ENCODE measurements around the gene TMEM14A. TPM values are rescaled to one million over a fixed set of nuclear protein-coding genes. Genes with fewer than 3 reads are reported as not detected.
"Not testable (repeated sequence)": the region's sequence is repeated elsewhere in the genome, so short reads cannot be mapped to it uniquely, and the experiment has no call there.

The TMEM14A gene
- total RNA-seq, 1 donor from 2014 or later: 102 TPM

DNA sequence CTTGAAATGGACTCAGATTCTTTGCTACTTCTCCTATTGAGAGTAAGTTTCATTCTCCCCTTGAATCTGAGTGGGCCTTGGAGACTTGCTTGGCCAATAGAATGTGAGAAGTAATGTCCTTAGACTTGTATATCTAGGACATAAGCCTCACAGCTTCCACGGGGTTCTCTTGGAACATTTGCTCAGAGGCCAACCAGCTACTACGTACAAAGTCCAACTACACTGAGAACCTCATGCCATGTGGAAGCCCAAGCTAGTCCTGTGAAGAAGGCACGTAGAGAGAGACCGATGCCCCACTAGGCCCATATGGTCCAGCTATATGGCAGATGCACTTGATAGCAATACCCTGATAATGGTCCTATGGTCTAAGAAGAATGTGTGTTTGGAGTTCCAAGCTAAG lies 22.9 kb downstream of the TMEM14A start:
- FAIRE-seq: no peak
- no peak for DNase-seq (ENCODE audit: low spot score in 2 of 2)

DNA sequence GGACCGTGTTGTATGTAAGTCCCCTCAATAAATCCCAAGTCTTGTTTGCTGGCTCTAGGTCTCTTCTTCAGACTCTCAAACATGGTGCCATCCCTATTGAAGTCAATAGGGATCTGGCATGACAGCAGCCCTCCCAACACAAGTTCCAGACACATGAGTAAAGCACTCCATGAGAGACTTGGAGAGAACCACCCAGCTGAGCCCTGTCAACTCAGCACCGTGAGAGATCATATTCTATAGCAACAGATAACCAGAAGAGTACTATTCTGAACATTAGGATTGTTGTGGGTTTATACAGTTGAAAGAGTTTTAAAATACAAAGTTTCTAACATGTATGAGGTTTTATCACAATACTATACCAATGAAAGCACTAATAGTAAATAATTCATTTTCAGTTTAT lies 23.5 kb downstream of the TMEM14A start:
- FAIRE-seq: no peak
- no peak for DNase-seq (ENCODE audit: low spot score in 2 of 2)

DNA sequence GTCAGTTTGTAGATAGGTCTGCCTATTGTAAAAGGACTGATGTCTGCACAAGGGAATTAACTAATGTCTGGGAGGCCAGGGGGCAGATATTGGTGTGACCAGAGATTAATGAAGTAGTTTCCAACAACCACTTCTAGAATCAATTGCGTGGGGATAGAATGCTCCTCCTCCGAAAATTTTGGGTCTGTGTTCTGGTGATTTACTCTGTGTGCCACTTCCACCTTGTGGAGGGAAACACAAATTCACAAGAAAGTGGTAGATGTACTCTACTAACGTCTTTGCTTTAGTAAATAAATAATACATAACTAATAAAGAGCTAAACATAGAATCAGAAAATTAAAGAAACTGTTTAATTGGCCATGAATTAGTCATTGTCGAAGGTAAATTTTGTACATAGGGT lies 25.5 kb downstream of the TMEM14A start:
- FAIRE-seq: no peak
- no peak for DNase-seq (ENCODE audit: low spot score in 2 of 2)

DNA sequence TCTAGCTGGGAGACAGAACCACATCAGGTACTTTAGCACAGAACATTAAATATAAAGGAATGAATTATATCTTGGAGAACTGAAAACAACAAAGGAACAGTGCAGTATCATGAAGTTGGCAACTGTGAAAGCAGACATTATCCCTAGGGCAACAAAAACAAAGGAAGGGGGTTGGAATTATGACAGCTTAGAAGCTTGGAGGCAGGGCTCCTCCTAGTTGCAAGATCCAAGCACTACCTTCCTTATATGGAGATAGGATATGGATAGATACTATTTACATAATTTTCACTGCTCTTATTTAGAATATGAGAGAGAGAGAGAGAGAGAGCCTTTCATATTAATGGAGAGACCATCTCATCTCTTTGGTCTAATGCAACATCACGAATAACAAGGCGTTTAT lies 27.0 kb downstream of the TMEM14A start:
- no peak for FAIRE-seq

DNA sequence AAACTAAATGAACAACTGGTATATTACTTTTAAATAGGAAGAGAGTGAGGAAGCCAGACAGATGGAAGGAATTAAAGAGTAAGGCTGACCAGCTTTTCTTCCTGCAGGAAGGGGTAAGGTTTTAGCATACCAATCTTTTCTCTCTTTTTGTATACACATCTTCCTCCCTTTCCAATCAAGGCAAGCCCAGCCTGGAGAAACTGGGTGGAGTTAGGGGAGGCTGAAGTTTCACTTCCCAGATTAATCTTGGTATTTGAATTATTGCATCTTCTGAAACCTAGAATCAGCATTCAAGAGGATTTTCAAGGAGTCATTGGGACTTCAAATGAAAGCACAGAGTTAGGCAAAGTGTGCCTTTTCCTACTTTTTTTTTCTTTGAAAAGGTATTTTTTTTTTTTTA lies 33.1 kb downstream of the TMEM14A start:
- FAIRE-seq: no peak

More for the DNA sequence above, 27.0 kb downstream of the TMEM14A start:
- no peak for DNase-seq (ENCODE audit: low spot score in 2 of 2)

DNA sequence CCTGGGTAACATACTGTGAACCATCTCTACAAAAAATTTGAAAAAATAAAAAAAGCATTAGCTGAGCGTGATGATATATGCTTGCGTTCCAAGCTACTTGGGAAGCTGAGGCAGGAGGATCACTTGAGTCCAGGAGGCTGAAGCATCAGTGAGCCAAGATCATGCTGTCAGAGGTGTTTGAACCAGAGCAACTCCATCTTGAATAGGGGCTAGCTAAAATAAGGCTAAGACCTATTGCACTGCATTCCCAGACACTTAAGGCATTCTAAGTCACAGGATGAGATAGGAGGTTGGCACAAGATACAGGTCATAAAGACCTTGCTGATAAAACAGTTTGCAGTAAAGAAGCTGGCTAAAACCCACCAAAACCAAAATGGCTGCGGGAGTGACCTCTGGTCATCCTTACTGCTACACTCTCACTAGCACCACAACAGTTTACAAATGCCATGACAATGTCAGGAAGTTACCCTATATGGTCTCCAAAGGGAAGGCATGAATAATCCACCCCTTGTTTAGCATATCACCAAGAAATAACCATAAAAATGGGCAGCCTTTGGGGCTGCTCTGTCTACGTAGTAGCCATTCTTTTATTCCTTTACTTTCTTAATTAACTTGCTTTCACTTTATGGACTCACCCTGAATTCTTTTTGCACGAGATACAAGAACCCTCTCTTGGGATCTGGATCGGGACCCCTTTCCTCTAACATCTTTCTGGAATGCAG lies 34.0 kb downstream of the TMEM14A start:
- not testable (repeated sequence) for FAIRE-seq; DNase-seq (ENCODE audit: low spot score in 2 of 2)

More for the DNA sequence above, 33.1 kb downstream of the TMEM14A start:
- DNase-seq (ENCODE audit: low spot score in 2 of 2): no peak

DNA sequence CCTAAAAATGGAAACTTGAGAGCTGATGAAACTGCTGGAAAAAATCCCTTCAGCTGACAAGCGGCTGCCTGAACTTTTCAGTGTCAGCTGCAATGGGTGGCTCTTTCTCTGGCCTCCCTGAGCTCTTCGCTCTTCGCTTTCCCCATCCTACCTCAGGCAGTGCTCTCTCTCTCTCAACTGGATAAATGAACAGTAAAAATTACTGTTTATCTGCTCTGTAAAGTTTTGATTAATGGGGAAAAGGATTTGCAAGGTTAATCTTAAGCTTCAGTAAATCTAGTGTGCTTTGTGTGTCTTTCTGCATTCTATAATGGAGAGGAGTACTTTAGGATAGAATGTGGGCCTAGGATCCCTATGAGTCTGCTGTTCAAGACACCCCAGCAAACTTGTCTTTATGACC lies 35.1 kb downstream of the TMEM14A start:
- no peak for DNase-seq (ENCODE audit: low spot score in 2 of 2)
- FAIRE-seq: no peak

DNA sequence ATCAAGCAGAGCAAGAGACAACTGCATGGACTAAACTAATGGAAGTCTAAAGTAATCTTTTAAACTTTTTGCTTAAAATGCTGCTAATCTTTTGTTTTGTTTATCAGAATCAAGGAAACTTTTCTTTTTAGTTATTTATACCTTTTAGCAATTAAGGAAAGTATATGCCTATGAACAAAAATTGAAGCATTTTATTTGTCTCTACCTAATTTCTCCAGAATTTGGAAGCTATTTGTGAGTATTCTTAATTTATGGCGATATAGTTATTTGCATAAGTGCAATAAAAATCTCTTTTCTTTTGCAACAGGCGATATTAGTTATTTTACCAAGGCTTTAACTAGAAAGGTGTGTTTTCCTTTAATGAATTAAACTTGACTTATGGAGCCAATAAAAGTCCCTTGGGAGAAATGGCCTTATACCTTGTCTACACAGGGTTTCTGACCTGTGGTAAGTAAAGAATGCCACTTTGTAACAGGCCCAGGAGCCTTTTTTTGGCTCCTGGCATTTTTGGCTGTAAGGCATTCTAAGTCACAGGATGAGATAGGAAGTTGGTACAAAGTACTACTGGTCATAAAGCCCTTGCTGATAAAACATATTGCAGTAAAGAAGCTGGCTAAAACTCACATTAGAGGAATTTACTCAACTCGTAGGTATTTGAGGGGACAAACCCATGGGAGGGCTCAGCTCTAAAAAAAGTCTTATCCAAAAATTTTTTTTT lies 37.2 kb downstream of the TMEM14A start:
- no peak for DNase-seq (ENCODE audit: low spot score in 2 of 2)

DNA sequence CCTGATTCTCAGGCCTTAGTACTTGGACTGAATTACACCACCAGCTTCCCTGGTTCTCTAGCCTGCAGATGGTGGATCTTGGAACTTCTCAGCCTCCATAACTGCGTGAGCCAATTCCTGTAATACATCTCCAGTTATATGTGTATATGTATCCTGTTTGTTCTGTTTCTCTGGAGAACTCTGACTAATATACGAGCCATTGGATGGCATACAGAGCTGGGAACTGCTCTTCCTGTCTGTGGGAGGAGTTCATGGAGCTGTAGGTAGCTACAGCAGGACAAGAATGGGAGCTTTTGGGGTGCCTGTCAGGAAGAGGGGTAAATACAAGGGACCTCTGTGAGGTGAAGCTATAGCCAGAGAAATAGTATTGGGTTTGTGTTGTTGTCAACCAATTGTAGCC lies 41.2 kb downstream of the TMEM14A start:
- DNase-seq (ENCODE audit: low spot score in 2 of 2): no peak
- FAIRE-seq: no peak

More for the DNA sequence above, 37.2 kb downstream of the TMEM14A start:
- FAIRE-seq: no peak

DNA sequence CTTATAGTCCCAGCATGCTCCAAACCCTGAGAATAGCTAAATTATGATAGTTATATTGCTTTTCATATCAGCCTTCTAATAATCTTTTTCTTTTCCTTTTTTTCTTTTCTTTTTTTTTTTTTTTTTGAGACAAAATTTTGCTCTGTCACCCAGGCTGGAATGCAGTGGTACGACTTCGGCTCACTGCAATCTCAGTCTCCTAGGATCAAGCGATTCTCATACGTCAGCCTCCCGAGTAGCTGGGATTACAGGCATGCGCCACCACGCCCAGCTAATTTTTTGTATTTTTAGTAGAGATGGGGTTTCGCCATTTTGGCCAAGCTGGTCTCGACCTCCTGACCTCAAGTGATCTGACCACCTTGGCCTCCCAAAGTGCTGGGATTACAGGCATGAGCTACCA lies 43.8 kb downstream of the TMEM14A start:
- not testable (repeated sequence) for DNase-seq (ENCODE audit: low spot score in 2 of 2); FAIRE-seq

DNA sequence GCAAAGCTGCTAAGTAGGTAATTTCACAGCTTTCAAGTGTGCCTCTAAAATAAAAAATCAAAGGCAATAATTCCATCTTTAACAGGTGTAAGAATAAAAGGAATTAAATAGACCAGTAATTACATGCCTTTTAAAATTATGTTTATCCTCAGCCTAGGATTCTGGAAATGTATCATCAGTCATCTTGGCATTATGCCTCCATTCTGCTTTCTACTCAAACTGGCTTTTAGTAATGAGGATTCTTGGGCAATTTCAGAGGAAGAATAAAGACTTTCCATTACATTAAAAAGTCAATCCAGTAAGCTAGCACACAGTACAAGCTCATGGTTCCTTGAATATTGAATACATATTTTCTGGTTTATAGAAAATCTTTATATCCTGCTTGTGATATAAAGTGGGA lies 47.6 kb downstream of the TMEM14A start:
- no peak for FAIRE-seq
- no peak for DNase-seq (ENCODE audit: low spot score in 2 of 2)

DNA sequence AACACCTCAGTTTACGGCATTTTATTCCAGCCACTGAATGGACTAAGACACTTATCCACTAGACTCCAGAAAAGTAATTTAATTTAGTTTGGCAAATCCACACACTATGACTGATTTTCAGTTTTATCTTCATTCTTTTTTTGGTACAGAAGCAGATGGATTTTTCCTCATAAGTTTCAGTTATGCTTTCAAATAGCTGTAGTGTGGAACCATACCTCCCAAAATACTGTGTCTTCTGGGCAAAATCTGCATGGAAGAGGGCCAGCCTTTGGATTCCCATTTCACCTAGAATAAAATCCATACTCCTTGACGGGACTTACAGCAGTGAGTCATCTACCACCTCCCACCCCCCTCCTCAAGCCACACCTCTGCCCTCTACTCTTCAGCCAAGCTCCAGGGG lies 49.4 kb downstream of the TMEM14A start:
- FAIRE-seq: no peak
- no peak for DNase-seq (ENCODE audit: low spot score in 2 of 2)

DNA sequence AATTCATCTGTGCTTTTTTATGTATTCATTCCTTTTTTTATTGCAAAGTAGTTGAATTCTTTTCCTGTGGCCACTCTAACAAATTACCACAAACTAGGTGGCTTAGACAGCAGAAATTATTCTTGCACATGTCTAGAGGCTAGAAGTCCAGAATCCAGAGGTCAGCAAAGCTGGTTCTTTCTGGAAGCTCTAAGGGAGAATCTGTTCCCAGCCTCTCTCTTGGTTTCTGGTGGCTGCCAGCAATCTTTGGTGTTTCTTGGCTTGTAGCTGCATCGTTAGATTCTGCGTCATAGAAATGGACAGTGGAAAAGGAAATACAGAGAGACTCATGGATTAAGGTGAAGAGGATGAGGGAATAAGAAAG lies 53.1 kb downstream of the TMEM14A start:
- FAIRE-seq: no peak
- DNase-seq (ENCODE audit: low spot score in 2 of 2): no peak

DNA sequence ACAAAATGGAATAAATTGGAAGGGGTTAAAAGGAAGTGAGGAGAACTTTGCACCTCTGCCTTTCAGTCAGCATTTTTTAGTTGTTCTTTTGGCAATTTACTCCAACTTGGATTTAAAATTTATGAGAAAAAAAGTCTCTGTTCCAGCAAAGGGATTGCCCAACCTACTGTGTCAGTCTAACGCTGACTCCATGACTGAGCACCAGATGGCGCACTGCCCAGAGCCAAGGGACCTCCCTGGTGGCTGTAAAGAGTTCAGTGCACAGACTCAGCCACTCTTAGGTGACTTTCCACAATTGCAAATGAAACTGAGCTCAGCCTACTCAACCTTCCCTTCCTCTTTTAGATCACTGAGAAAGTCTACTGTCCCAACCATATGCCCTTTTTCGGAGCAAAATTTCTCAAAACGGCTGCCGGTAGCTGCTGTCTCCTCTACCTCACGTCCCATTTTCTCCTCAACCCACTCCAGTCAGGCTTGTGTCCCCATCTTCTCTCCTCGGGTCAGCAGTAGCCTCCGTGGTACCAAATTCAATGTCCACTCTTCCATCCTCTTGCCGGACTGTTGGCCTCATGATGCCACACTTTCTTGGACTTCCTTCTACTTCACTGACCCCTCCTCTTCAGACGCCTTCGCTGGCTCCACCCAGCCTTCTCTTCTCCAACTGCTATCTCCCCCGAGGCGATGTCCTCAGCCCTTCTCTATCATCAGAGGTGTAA lies 53.7 kb downstream of the TMEM14A start:
- DNase-seq (ENCODE audit: low spot score in 2 of 2) (peak in 1 of 2 donors; percentile 23), FAIRE-seq (no peak)

DNA sequence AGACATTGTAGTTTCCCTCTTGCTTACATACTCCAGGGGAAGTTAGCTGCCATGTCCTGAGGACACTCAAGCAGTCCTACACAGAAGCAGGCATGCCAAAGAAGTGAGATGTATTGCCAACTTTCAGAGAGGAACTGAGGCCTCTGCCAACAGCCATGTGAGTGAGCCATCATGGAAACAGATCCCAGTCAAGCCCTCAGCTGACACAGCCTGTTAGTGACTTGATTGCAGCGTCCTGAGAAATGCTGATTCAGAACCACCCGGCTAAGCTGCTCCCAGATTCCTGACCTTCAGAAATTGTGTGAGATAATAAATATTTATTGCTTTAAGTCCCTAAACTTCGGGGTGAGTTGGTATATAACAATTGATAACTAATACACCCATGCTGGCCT lies 54.2 kb downstream of the TMEM14A start:
- FAIRE-seq (no peak), DNase-seq (ENCODE audit: low spot score in 2 of 2) (no peak)

DNA sequence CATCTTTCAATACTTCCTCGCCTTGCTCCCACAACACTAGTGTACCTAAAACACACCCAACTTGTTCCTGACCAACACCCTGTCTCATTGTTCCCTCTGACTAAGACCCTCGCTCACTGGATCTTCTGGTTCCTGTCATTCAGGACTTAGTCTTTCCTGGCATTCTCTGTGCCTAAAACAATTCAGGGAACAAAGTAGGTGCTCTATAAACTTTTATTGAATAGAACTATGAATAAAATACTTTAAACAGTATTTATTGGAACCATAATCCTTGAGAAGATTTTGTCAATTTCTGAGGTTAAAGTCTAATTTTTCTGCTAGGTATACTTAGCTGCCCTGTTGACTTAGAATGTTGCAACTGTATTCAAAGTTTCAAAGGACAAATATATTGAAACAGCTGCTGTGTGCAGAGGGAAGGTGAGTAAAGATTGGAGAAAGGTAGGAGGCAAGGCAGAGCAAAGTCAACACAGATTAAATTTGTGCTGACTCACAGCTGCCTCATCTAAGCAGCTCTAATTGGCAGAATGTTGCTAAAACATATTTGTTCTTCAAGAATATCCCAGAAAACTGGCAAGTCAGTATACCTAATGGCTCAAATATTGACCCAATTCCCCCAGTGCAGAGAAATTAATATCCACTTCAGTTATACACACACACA lies 54.8 kb downstream of the TMEM14A start:
- DNase-seq (ENCODE audit: low spot score in 2 of 2) (no peak), FAIRE-seq (no peak)

DNA sequence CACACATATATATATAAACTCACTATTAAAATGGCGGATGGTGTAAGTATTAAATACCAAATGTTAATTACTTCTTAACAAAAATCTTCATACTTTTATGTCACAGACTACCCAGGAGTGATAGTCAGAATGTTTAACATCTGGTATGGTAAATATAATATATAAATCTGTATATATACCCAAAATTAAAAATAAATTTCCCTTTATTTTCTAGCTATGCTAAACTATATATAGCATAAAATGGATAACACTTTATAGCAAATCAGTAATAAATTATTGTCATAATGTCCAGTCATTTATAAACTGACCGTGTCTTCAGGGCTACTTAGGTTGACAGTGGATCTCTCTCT lies 55.3 kb downstream of the TMEM14A start:
- FAIRE-seq (no peak), DNase-seq (ENCODE audit: low spot score in 2 of 2) (no peak)

DNA sequence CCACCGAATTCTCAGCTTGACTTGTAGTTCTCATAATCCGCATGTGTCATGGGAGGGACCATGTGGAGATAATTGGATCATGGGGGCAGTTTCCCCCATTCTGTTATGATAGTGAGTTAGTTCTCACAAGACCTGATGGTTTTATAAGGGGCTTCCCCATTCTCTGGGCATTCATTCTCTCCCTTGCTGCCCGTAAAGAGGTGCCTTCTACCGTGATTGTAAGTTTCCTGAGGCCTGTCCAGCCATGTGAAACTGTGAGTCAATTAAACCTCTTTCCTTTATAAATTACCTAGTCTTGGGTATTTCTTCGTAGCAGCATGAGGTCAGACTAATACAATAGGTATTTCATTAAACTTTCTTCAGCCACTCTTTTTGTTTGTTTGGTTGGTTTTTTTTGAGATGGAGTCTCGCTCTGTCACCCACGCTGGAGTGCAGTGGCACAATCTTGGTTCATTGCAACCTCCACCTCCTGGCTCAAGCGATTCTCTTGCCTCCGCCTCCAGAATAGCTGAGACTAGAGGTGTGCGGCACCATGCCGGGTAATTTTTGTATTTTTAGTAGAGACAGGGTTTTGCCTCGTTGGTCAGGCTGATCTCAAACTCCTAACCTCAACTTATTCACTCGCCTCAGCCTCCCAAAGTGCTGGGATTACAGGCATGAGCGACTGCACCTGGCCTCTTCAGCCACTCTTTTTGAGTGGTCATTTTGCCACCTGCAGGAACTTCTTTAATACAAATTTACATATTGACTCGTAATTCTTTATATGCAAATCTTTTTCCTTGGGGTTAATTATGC lies 56.0 kb downstream of the TMEM14A start:
- FAIRE-seq (no peak), DNase-seq (ENCODE audit: low spot score in 2 of 2) (no peak)

DNA sequence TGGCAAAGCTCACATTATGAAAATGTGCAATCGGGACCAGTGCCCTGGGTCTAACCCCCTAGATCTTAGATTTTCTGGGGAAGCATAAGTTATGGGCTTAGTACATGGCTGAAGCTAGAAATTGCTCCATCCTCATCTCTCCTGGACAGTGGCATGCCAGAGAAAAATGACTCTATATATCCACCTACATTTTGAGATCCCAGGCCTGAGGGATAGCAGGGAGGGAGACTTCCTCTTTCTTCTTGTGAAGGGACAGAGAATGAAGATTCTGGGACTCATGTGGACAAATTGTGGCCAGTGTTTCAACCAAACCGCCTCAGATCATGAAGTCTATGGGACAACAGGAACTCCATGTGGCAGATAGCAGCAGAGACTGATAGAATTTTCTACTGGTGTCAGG lies 57.0 kb downstream of the TMEM14A start:
- DNase-seq (ENCODE audit: low spot score in 2 of 2): no peak
- no peak for FAIRE-seq

DNA sequence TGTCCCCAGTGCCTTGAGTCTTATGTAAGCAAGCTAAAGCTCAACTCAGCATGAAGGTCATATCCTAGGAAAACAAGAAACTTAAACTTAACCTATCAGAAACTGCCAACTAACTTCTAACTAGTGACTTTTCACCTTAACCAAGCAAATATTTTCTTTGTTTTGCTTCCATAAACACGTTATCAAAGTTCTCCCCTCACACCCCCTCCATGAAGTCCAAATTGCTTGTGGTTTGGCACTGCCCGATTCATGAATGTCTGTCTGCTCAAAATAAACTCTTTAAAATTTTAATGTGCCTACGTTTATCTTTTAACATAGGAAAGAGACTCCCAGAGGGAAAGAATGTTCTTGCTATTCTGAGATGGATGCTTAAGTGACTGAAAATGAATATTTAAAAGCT lies 57.5 kb downstream of the TMEM14A start:
- DNase-seq (ENCODE audit: low spot score in 2 of 2) (no peak), FAIRE-seq (no peak)
